Left lung (tissue), 10 donors: ENCODE results near the gene SERPINA10. TPM values are rescaled to one million over a fixed set of nuclear protein-coding genes. Genes with fewer than 3 reads are reported as not detected.
"Not testable (repeated sequence)": the region's sequence is repeated elsewhere in the genome, so short reads cannot be mapped to it uniquely, and the experiment has no call there.

Experiments
- ATAC-seq: fragments of 200-7000 bp; cut with Tn5 transposase; one replicate; pipeline ENCODE4 v1.9.1; 2020; ENCODE audit warnings: moderate library complexity
- DNase-seq, 4 donors: peaks; one replicate each; pipeline ENCODE4 v3.0.0-alpha.2; 2013 to 2020
- H3K27ac ChIP-seq, 2 donors: fragments of 200-600 bp; sonication (generic) in 1 of 2; one replicate each; pipeline versions ENCODE4 v1.5.0 to v1.8.0; 2020 to 2021
- H3K27me3 ChIP-seq, 2 donors: fragments of 200-600 bp; sonication (generic) in 1 of 2; one replicate each; pipeline versions ENCODE4 v1.5.0 to v1.8.0; 2020 to 2021
- H3K36me3 ChIP-seq, 2 donors: fragments of 200-600 bp; sonication (generic) in 1 of 2; one replicate each; pipeline versions ENCODE4 v1.5.0 to v1.8.0; 2020 to 2021
- H3K4me1 ChIP-seq, 2 donors: fragments of 200-600 bp; one replicate each; pipeline ENCODE4 v1.8.0; 2021
- H3K4me3 ChIP-seq, 2 donors: fragments of 200-600 bp; sonication (generic) in 1 of 2; one replicate each; pipeline versions ENCODE4 v1.5.0 to v1.8.0; 2020 to 2021; ENCODE audit warnings: mild to moderate bottlenecking in 1 of 2
- H3K9me3 ChIP-seq, 2 donors: fragments of 200-600 bp; sonication (generic) in 1 of 2; one replicate each; pipeline versions ENCODE4 v1.5.0 to v1.8.0; 2020 to 2021
- CTCF ChIP-seq, 2 donors: fragments of 200-600 bp; sonication (generic) in 1 of 2; IDR thresholded peaks; one replicate each; pipeline versions ENCODE4 v1.5.0 to v1.8.0; 2021; ENCODE audit warnings: antibody characterized with exemption in 2 of 2
- intact Hi-C, 2 donors: fragments of 100-400 bp; cut with DNase I; formaldehyde crosslinking; loops; one replicate each; pipeline versions ENCODE4 v1.11.2 to v1.14.2; 2022
- polyA plus RNA-seq, 6 donors: library from polyadenylated mRNA; unstranded; fragments of 120-200 nt; gene quantifications; one replicate each; pipeline ENCODE4 v1.2.1, GENCODE V29; 2013; ENCODE audit not compliant: insufficient read length in 6 of 6
- total RNA-seq, 2 donors: library from RNA; stranded (reverse); fragmentation: NEBNext Ultra II Directional; extraction: Animal tissue kit (Norgen Biotek cat#: 25700); gene quantifications; one replicate each; pipeline ENCODE4 v1.2.1, GENCODE V29; 2021
- donor health status: DM: no; HTN: yes; CAD: no.
- donor health status: DM: no; HTN: no; CAD: no.

SERPINA10 gene
- total and polyA plus RNA-seq, 8 donors = 0.06 to 0.10 (median 0.08) TPM; not detected in 2

DNA sequence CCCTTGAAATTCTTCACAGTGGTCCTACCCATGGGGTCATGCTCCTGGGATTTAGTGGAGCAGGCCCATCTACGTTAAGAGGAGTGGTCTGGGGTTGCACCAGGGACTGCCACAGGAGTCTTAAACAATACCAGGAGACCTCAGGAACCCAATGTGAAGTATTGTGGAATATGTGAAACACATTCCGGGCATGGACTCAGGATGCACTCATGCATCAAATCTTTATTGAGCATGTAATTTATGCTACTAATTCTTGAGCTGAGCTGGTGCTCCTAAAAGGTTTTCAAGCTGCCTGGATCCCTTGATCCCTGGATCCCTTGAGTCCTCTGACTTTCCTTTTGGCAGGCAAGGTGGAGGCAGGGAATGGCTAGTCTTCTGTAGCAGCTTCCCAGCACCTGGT lies 8.8 kb downstream of the SERPINA10 start:
- ATAC-seq (no peak), DNase-seq (no peak)
- Histone ChIP-seq H3K36me3 (no peaks in the 10 kb centered on the region), H3K27me3 (no peaks in the 10 kb centered on the region), H3K27ac (no peak overlapping the region), H3K9me3 (no peaks in the 10 kb centered on the region), H3K4me3 (no peak overlapping the region), H3K4me1 (no peaks in the 10 kb centered on the region)
- intact Hi-C loops = no loop called here
- no peak for TF ChIP-seq CTCF (IDR thresholded peaks at IDR 0.05)

GRCh38 chr14:94282991-94283723 lies 9.9 kb downstream of the SERPINA10 start:
- no peak overlapping the region for H3K4me3 ChIP-seq
- H3K9me3 ChIP-seq = no peaks in the 10 kb centered on the region
- intact Hi-C loops = no loop called here
- H3K27me3 ChIP-seq = no peaks in the 10 kb centered on the region
- no peak for TF ChIP-seq CTCF (IDR thresholded peaks at IDR 0.05)
- no peak overlapping the region for H3K27ac ChIP-seq
- ATAC-seq (no peak), DNase-seq (no peak)
- H3K36me3 ChIP-seq = no peaks in the 10 kb centered on the region
- no peaks in the 10 kb centered on the region for H3K4me1 ChIP-seq

DNA sequence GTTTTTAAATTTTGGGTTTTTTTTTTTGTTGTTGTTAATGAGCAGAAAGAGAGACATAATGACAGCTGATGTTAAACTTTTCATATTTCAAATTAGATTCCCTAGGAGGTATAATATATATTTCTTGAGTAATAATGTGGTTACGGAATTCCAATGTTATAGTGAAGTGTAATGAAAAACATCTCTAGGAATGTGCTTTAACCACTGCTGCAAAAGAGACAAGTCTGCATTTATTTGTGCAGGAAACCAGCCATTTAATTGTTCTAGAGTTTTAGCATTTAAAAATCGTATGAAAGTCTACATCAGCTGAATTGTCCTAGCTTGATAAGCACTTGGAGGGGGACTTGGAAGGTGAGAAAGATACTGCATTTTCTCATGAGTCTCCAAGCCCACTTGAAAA lies 14.3 kb downstream of the SERPINA10 start:
- no peaks in the 10 kb centered on the region for H3K36me3 ChIP-seq
- no peaks in the 10 kb centered on the region for H3K4me1 ChIP-seq
- no peak overlapping the region for H3K4me3 ChIP-seq
- no peak for TF ChIP-seq CTCF (IDR thresholded peaks at IDR 0.05)
- DNase-seq (no peak), ATAC-seq (no peak)
- no peaks in the 10 kb centered on the region for H3K27me3 ChIP-seq
- H3K9me3 ChIP-seq = no peaks in the 10 kb centered on the region
- H3K27ac ChIP-seq = no peak overlapping the region
- intact Hi-C loops = no loop called here

- DNase-seq, H3K4me1 ChIP-seq, H3K4me3 ChIP-seq, intact Hi-C loops, H3K27me3 ChIP-seq, H3K36me3 ChIP-seq, H3K27ac ChIP-seq, H3K9me3 ChIP-seq: not testable (repeated sequence)
- peak; percentile 74 for ATAC-seq
Measured at GRCh38 chr14:94276898-94277561, 16.0 kb downstream of the SERPINA10 start.

GRCh38 chr14:94269156-94269555 lies 23.9 kb downstream of the SERPINA10 start:
- Histone ChIP-seq H3K4me3 (no peak overlapping the region), H3K27me3 (no peaks in the 10 kb centered on the region), H3K9me3 (no peaks in the 10 kb centered on the region), H3K27ac (no peak overlapping the region), H3K36me3 (no peaks in the 10 kb centered on the region), H3K4me1 (no peaks in the 10 kb centered on the region)
- ATAC-seq = no peak
- TF ChIP-seq CTCF (IDR thresholded peaks at IDR 0.05) = no peak
- intact Hi-C loops = no loop called here
- no peak for DNase-seq

- H3K27me3 ChIP-seq, ATAC-seq, H3K9me3 ChIP-seq, H3K4me3 ChIP-seq, H3K4me1 ChIP-seq, H3K27ac ChIP-seq, intact Hi-C loops, H3K36me3 ChIP-seq, DNase-seq: not testable (repeated sequence)
Measured at GRCh38 chr14:94268582-94268981, 24.5 kb downstream of the SERPINA10 start.
